ENCODE measurements around the gene ALOX5. TPM values are rescaled to one million over a fixed set of nuclear protein-coding genes. Genes with fewer than 3 reads are reported as not detected.

ALOX5 gene
- total RNA-seq, 1 experiment from 2014 or later = 0.11 TPM

DNA sequence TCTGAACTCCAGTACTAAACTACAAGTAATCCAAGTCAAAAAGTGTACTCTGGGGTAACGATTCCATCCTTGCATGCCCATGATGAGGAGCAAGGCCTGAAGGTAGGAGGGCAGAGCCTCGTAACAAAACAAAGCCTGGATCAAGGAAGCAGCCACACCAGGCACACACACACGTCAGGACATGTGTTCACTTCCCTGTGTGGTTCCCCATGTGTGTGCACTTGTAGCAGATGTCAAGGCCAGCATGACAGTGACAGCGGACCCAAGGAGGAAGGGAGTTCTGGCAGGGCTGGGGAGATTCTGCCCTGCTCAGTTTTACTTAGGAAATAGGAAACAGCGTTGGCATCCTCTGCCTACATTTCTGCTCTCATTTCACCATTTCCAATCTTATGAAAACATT is 92.8 kb downstream of the ALOX5 start:
- no TSS peak for BruUV-seq (replicated peaks)

DNA sequence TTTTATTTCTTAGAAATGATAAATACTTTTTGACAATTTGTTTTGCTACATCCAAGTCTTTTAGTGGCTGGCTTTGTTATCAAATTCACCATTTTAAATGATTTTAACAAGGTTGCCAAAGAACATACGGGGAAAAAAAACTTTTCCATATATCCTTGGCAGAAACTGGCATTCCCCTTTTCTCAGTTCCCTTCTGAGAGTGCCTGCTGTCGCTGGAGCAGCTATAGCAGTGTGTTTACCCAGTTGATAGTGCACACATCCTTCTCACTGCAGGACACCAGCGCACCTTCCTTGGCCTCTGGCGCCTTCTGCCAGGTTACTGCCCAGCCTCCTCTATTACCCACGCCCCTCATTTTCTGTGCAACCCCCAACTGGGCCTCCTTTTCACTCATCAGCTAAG is 94.1 kb downstream of the ALOX5 start:
- TF ChIP-seq EZH2phosphoT487 (IDR thresholded peaks at IDR 0.05; ENCODE audit: borderline replicate concordance, low read length) (no peak), EZH2 (IDR thresholded peaks at IDR 0.05; ENCODE audit: low read length, unreplicated experiment) (no peak)
- TF ChIP-seq, protein P1, sequence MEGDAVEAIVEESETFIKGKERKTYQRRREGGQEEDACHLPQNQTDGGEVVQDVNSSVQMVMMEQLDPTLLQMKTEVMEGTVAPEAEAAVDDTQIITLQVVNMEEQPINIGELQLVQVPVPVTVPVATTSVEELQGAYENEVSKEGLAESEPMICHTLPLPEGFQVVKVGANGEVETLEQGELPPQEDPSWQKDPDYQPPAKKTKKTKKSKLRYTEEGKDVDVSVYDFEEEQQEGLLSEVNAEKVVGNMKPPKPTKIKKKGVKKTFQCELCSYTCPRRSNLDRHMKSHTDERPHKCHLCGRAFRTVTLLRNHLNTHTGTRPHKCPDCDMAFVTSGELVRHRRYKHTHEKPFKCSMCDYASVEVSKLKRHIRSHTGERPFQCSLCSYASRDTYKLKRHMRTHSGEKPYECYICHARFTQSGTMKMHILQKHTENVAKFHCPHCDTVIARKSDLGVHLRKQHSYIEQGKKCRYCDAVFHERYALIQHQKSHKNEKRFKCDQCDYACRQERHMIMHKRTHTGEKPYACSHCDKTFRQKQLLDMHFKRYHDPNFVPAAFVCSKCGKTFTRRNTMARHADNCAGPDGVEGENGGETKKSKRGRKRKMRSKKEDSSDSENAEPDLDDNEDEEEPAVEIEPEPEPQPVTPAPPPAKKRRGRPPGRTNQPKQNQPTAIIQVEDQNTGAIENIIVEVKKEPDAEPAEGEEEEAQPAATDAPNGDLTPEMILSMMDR (conservative IDR thresholded peaks at IDR 0.05; ENCODE audit: low read depth, low read length) = no peak
- Histone ChIP-seq H3K9me2 (replicated peaks; ENCODE audit: low read length) (no peaks in the 10 kb centered on the region), H3K36me3 (ENCODE audit: low read depth, low read length) (no peaks in the 10 kb centered on the region), H2AFZ (ENCODE audit: low read length) (no peak overlapping the region), H3K4me3 (ENCODE audit: low read length) (no peak overlapping the region), H3K9ac (ENCODE audit: low read length) (no peak overlapping the region), H3K9me3 (ENCODE audit: low read length) (no peaks in the 10 kb centered on the region), H3K4me1 (ENCODE audit: insufficient read depth, low read length) (peaks cover 14% of the 10 kb centered on the region), H3K27me3 (ENCODE audit: low read length) (no peaks in the 10 kb centered on the region), H3K27ac (ENCODE audit: low read length) (no peak overlapping the region), H3K79me2 (ENCODE audit: low read length) (no peaks in the 10 kb centered on the region), H3K4me2 (ENCODE audit: low read length) (no peak overlapping the region), H3F3A (ENCODE audit: low read length, unreplicated experiment) (no peaks in the 10 kb centered on the region), H4K20me1 (ENCODE audit: low read length) (no peaks in the 10 kb centered on the region)
- intact Hi-C loops (cut with micrococcal nuclease) = loop anchor here (5.0 to 10.0 kb wide), 2 partner anchors 207 to 216 kb away; partner anchors contain the start of gene ZFAND4
- POLR2A ChIA-PET (ENCODE audit: unreplicated experiment) = no interaction called here
- CTCF ChIA-PET = no interaction called here
- ATAC-seq (no peak), DNase-seq (no peak)
- BruUV-seq (replicated peaks) = no TSS peak

More for the DNA sequence above, 92.8 kb downstream of the ALOX5 start:
- ChIA-PET CTCF (no interaction called here), POLR2A (ENCODE audit: unreplicated experiment) (interaction anchor here (0.6 kb wide), 1 partner anchor 73 kb away, joined by 3 read pairs; no protein-coding TSS in a partner anchor)
- Histone ChIP-seq H2AFZ (ENCODE audit: low read length) (no peak overlapping the region), H3F3A (ENCODE audit: low read length, unreplicated experiment) (no peaks in the 10 kb centered on the region), H3K27me3 (ENCODE audit: low read length) (no peaks in the 10 kb centered on the region), H3K9ac (ENCODE audit: low read length) (no peak overlapping the region), H3K4me1 (ENCODE audit: insufficient read depth, low read length) (peaks cover 14% of the 10 kb centered on the region), H3K36me3 (ENCODE audit: low read depth, low read length) (no peaks in the 10 kb centered on the region), H3K27ac (ENCODE audit: low read length) (no peak overlapping the region), H3K9me3 (ENCODE audit: low read length) (no peaks in the 10 kb centered on the region), H3K4me2 (ENCODE audit: low read length) (no peak overlapping the region), H3K79me2 (ENCODE audit: low read length) (no peaks in the 10 kb centered on the region), H3K9me2 (replicated peaks; ENCODE audit: low read length) (no peaks in the 10 kb centered on the region), H3K4me3 (ENCODE audit: low read length) (no peak overlapping the region), H4K20me1 (ENCODE audit: low read length) (no peaks in the 10 kb centered on the region)
- DNase-seq (no peak), ATAC-seq (no peak)
- TF ChIP-seq EZH2 (IDR thresholded peaks at IDR 0.05; ENCODE audit: low read length, unreplicated experiment) = no peak
- TF ChIP-seq, protein P1 (conservative IDR thresholded peaks at IDR 0.05; ENCODE audit: low read depth, low read length) = no peak
- no peak for TF ChIP-seq EZH2phosphoT487 (IDR thresholded peaks at IDR 0.05; ENCODE audit: borderline replicate concordance, low read length)
- intact Hi-C loops (cut with micrococcal nuclease) = loop anchor here (5.0 to 10.0 kb wide), 2 partner anchors 208 to 214 kb away; partner anchors contain the start of gene ZFAND4

DNA sequence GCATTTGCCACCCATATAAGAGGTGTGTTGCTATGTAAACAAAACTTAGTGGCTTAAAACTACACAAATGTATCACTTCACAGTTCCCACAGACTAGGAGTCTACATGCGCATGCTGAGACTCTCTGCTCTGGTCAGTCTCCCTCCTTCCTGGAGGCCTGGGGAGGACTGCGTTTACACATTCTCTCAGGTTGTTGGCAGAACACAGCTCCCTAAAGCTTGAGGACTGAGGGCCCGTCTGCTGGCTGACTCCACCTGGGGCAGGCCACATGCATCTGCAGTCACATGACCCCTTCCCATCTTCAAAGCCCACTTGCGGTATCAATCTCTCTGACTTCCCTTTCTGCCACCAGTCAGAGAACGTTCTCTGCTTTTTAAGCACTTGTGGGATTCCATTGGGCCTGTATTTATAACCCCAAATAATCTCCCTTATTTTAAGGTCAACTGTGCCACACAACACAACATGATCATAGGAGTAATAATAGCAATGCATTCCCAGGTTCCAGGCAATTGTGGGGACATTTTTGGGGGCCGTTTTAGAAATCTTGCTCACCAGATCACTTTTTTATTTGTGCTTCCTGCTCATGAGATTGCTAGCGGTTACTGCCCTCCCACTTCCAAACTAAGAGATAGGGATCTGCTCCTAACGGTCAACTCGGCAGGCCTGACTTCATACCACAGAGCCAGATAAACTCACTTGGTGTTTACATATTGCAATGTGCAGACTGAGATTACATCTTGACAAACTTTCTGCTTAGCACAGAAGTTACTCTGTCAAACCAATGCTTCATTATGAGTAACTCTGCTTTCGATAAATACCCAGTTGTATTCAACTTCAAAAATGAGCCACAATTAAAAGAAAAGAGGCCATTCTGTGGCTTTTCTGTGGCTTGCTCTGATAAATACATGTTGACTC is 96.3 kb downstream of the ALOX5 start:
- Histone ChIP-seq H3K4me1 (ENCODE audit: insufficient read depth, low read length) (peaks cover 14% of the 10 kb centered on the region), H3K27ac (ENCODE audit: low read length) (peak overlapping the region; percentile 30), H3K36me3 (ENCODE audit: low read depth, low read length) (no peaks in the 10 kb centered on the region), H3K79me2 (ENCODE audit: low read length) (no peaks in the 10 kb centered on the region), H4K20me1 (ENCODE audit: low read length) (no peaks in the 10 kb centered on the region), H3K9ac (ENCODE audit: low read length) (no peak overlapping the region), H3K9me3 (ENCODE audit: low read length) (no peaks in the 10 kb centered on the region), H3K4me3 (ENCODE audit: low read length) (no peak overlapping the region), H2AFZ (ENCODE audit: low read length) (no peak overlapping the region), H3K27me3 (ENCODE audit: low read length) (no peaks in the 10 kb centered on the region), H3K4me2 (ENCODE audit: low read length) (no peak overlapping the region; the same call in 1 of the 2 replicates), H3F3A (ENCODE audit: low read length, unreplicated experiment) (no peaks in the 10 kb centered on the region), H3K9me2 (replicated peaks; ENCODE audit: low read length) (no peaks in the 10 kb centered on the region)
- peak; percentile 82 for DNase-seq
- peak; percentile 79 for ATAC-seq
- ChIA-PET POLR2A (ENCODE audit: unreplicated experiment) (no interaction called here), CTCF (no interaction called here)
- intact Hi-C loops (cut with micrococcal nuclease) = no loop called here
- no TSS peak for BruUV-seq (replicated peaks)
- TF ChIP-seq, protein P1 (conservative IDR thresholded peaks at IDR 0.05; ENCODE audit: low read depth, low read length) = no peak
- TF ChIP-seq EZH2 (IDR thresholded peaks at IDR 0.05; ENCODE audit: low read length, unreplicated experiment) = no peak
- no peak for TF ChIP-seq EZH2phosphoT487 (IDR thresholded peaks at IDR 0.05; ENCODE audit: borderline replicate concordance, low read length)
